Tibial nerve (tissue), 4 donors: ENCODE results near the gene HMX2. TPM values are rescaled to one million over a fixed set of nuclear protein-coding genes. Genes with fewer than 3 reads are reported as not detected.

Experiments
- DNase-seq, 2 donors: peaks; one replicate each; pipeline ENCODE4 v3.0.0-alpha.2; 2019; ENCODE audit warnings: low spot score in 2 of 2
- H3K27ac ChIP-seq, 4 donors: fragments of 200-600 bp; sonication (generic) in 3 of 4; one replicate each; pipeline ENCODE4 v1.5.1; 2017 to 2019; ENCODE audit warnings: mild to moderate bottlenecking in 1 of 4
- H3K27me3 ChIP-seq, 2 donors: fragments of 200-600 bp; sonication (generic) in 1 of 2; one replicate each; pipeline versions ENCODE4 v1.5.1 to v1.6.0; 2017 to 2019
- H3K36me3 ChIP-seq, 3 donors: fragments of 200-600 bp; sonication (generic); one replicate each; pipeline ENCODE4 v1.5.1; 2018 to 2019
- H3K4me1 ChIP-seq, 4 donors: fragments of 200-600 bp; sonication (generic) in 3 of 4; one replicate each; pipeline ENCODE4 v1.5.1; 2017 to 2019
- H3K4me3 ChIP-seq, 4 donors: fragments of 200-600 bp; sonication (generic) in 3 of 4; one replicate each; pipeline ENCODE4 v1.5.1; 2017 to 2019; ENCODE audit warnings: mild to moderate bottlenecking in 1 of 4, moderate library complexity in 1 of 4
- H3K9me3 ChIP-seq, 4 donors: fragments of 200-600 bp; sonication (generic) in 3 of 4; one replicate each; pipeline ENCODE4 v1.5.1; 2017 to 2019
- EP300 ChIP-seq, 2 donors: sonication (generic); formaldehyde crosslinking; IDR thresholded peaks; one replicate each; pipeline ENCODE4 v1.6.1; 2017; ENCODE audit warnings: antibody characterized with exemption in 2 of 2, mild to moderate bottlenecking in 1 of 2
- POLR2A ChIP-seq, 2 donors: fragments of 450-650 bp; IDR thresholded peaks; one replicate each; pipeline ENCODE4 v1.6.1; 2017; ENCODE audit warnings: antibody characterized with exemption in 2 of 2, mild to moderate bottlenecking in 2 of 2, moderate library complexity in 2 of 2
- WGBS, 2 donors: methylation state at CpG; one replicate each; pipeline ENCODE4 v1.1.5; 2018; 5-methylcytosine and 5-hydroxymethylcytosine counted together
- total RNA-seq, 4 donors: library from RNA; depleted of rRNA; stranded (reverse); fragments of >200 nt; gene quantifications; one replicate each; pipeline ENCODE4 v1.1.0, GENCODE V29; 2016
- TF ChIP-seq, protein P1 (sequence below), 5 experiments: fragments of 200-600 bp in 3 of 5; fragments of 450-650 bp in 2 of 5; sonication (generic) in 3 of 5; IDR thresholded peaks; one replicate each; pipeline ENCODE4 v1.5.1; 2016 to 2019; ENCODE audit warnings: antibody characterized with exemption in 5 of 5, mild to moderate bottlenecking in 3 of 5, moderate library complexity in 2 of 5

The HMX2 gene
- total RNA-seq, 4 donors from 2014 or later = not detected

DNA sequence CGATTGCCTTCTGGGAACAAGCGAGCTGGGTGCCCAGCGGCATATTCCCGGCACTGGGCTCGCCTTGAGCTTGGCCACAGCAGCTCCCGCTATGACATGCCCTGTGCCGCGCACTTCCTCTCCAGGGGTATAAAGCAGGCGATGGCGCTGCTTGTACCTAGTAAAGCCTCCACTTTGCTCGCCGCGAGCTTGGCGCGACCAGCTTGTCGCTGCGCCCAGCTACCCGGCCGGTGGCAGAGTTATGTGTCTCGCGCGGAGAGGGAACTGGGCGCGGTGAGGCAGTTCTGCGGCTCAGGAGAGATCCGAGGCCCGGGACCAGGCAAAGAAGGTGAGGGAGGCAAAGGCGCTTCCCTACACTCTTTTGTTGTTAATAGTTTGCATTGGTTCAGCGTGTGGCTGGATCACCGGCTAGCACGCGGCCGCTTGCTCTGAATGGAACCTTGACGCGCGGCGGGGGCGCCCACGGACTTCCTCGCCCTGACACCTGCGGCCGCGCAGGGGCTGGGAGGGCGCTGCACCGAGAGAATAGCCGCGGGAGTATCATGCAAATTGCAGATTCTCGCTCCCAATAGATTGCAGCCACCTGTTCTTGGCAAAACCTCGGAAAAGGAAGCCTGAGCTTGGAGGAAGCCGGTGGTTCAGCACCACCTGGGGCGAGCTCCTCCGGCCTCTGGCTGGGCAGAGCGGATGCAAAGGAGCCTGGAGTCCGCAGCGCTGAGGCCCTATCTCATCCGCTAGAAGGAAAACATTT is 3.2 kb downstream of the HMX2 start:
- 2 to 5% methylated on average over 20 to 51 of the region's 56 CpGs for WGBS, 2 donors
- TF ChIP-seq POLR2A (IDR thresholded peaks at IDR 0.05) = no peak
- TF ChIP-seq, protein P1, sequence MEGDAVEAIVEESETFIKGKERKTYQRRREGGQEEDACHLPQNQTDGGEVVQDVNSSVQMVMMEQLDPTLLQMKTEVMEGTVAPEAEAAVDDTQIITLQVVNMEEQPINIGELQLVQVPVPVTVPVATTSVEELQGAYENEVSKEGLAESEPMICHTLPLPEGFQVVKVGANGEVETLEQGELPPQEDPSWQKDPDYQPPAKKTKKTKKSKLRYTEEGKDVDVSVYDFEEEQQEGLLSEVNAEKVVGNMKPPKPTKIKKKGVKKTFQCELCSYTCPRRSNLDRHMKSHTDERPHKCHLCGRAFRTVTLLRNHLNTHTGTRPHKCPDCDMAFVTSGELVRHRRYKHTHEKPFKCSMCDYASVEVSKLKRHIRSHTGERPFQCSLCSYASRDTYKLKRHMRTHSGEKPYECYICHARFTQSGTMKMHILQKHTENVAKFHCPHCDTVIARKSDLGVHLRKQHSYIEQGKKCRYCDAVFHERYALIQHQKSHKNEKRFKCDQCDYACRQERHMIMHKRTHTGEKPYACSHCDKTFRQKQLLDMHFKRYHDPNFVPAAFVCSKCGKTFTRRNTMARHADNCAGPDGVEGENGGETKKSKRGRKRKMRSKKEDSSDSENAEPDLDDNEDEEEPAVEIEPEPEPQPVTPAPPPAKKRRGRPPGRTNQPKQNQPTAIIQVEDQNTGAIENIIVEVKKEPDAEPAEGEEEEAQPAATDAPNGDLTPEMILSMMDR (IDR thresholded peaks at IDR 0.05) = no peak
- no peak for TF ChIP-seq EP300 (IDR thresholded peaks at IDR 0.05)
- Histone ChIP-seq H3K36me3 (peaks cover 0 to 4% (median 0%) of the 10 kb centered on the region in 3 donors), H3K4me3 (peak overlapping the region in 2 of 4 donors; percentile 3 to 24), H3K4me1 (peaks cover 0 to 70% (median 42%) of the 10 kb centered on the region in 4 donors), H3K9me3 (no peaks in the 10 kb centered on the region), H3K27ac (no peak overlapping the region), H3K27me3 (peaks cover 0 to 74% of the 10 kb centered on the region in 2 donors)
- no peak for DNase-seq

DNA sequence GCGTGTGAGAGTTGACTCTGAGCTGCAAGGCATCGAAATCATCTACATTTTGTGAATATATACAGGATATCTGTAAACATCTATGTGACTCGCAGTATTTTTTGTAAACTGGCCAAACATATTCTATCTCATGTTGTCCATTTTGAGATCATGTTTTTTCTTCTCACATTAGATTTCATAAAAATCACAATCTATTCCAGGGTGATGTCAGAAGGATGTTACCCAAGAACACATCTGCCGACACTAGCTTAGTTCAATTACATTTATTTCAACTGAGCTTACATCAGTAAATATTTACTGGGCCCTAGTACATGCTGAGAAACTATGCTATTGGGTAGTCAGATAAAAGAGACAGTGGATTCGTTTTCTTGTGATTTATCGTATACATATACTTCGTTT is 3.8 kb downstream of the HMX2 start:
- Histone ChIP-seq H3K4me1 (peaks cover 0 to 70% (median 41%) of the 10 kb centered on the region in 4 donors), H3K27ac (no peak overlapping the region), H3K27me3 (peaks cover 0 to 69% of the 10 kb centered on the region in 2 donors), H3K4me3 (no peak overlapping the region), H3K36me3 (peaks cover 0 to 10% (median 5%) of the 10 kb centered on the region in 3 donors), H3K9me3 (no peaks in the 10 kb centered on the region)
- TF ChIP-seq POLR2A (IDR thresholded peaks at IDR 0.05) (no peak), EP300 (IDR thresholded peaks at IDR 0.05) (peak in 1 of 2 donors; percentile 42)
- TF ChIP-seq, protein P1 (IDR thresholded peaks at IDR 0.05) = no peak
- WGBS, 2 donors = 27 to 29% methylated on average over 7 of the region's 7 CpGs
- no peak for DNase-seq

DNA sequence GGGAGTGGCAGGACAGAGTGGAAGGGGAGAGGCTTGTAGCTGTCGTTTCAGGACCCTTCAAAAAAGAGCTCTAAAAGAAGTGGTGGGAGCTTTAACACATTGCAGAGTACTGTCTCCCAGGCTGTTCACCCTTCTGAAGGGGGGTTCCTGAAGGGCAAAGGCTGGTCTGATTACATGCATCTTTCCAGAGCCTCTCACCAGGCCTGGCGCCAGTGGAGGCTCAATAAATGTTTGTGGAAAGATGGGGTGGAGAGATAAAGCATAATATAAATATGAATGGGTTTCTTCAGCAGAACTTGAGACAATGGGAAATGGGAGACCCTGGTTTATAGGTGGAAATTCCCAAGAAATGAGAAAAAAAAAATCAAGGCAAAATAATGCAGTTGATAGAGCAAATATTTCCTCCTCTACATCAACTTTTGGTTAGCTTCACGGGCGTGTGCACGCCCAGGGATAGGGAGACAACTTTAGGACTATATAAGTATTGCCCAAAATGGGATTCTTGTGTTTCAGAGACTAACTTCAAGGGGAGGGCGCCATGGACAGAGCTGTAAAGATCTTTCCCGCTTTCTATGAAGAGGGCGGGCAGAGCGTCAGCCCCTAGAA is 5.7 kb downstream of the HMX2 start:
- Histone ChIP-seq H3K27me3 (peaks cover 0 to 50% of the 10 kb centered on the region in 2 donors), H3K36me3 (peaks cover 0 to 27% (median 5%) of the 10 kb centered on the region in 3 donors), H3K4me3 (peak overlapping the region in 1 of 4 donors; percentile 89), H3K4me1 (peaks cover 0 to 61% (median 37%) of the 10 kb centered on the region in 4 donors), H3K27ac (no peak overlapping the region), H3K9me3 (no peaks in the 10 kb centered on the region)
- TF ChIP-seq, protein P1 (IDR thresholded peaks at IDR 0.05) = no peak
- TF ChIP-seq POLR2A (IDR thresholded peaks at IDR 0.05) (no peak), EP300 (IDR thresholded peaks at IDR 0.05) (no peak)
- WGBS, 2 donors = 41 to 46% methylated on average over 9 of the region's 9 CpGs
- DNase-seq = no peak

DNA sequence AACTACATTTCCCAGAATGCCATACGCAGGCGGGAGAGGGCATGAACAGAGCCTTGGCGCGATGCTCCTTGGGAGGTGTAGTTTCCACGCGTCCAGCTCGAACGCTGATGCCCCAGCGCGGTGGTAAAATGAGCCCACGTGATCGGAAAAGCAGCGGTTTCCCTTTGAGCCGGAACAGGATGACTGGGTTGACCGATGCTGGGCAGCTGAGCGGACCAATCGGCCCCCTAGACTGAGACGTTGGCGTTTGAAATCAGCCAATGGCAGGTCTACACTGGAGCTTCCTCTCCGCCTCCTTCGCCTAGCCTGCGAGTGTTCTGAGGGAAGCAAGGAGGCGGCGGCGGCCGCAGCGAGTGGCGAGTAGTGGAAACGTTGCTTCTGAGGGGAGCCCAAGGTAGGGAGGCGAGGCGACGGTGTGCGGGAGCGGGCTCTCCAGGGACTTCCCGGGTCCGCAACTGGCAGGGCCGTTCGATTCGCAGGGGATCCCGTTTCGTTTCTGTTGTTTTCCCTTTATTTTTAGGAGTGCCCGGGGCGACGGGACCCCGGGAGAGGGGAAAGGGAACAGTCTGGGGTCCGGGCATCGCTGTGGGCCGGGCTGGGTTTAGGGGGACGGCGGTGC is 6.3 kb downstream of the HMX2 start, which contains the start of gene BUB3:
BUB3 (plus strand) TSS at position 311 of the 619 bp plus-strand sequence. CDS start 516 bp downstream, outside the sequence.
- H3K9me3 ChIP-seq = no peaks in the 10 kb centered on the region
- H3K27ac ChIP-seq = peak within 1 kb of the TSS; percentile 75 to 93 (median 91)
- 0 to 1% methylated on average over 35 to 40 of the region's 50 CpGs for WGBS, 2 donors
- peaks cover 0 to 34% (median 5%) of the 10 kb centered on the region in 3 donors for H3K36me3 ChIP-seq
- H3K27me3 ChIP-seq = peaks cover 0 to 44% of the 10 kb centered on the region in 2 donors
- peaks cover 0 to 58% (median 35%) of the 10 kb centered on the region in 4 donors for H3K4me1 ChIP-seq
- TF ChIP-seq POLR2A (IDR thresholded peaks at IDR 0.05) (peak; percentile 26 to 82), EP300 (IDR thresholded peaks at IDR 0.05) (peak; percentile 55 to 92)
- TF ChIP-seq, protein P1 (IDR thresholded peaks at IDR 0.05) = peak in 1 of 5 experiments; percentile 42
- peak within 1 kb of the TSS; percentile 89 to 99 (median 93) for H3K4me3 ChIP-seq
- peak; percentile 93 to 96 for DNase-seq
